Panc1 (cell line): ENCODE results near the gene INAFM2. TPM values are rescaled to one million over a fixed set of nuclear protein-coding genes. Genes with fewer than 3 reads are reported as not detected.

Source experiments
- ATAC-seq: fragments of 200-7000 bp; cut with Tn5 transposase; 2 replicates; pipeline ENCODE4 v1.9.1; 2020; ENCODE audit warnings: mild to moderate bottlenecking, moderate library complexity
- BruUV-seq: library from RNA; stranded (reverse); fragments of 400-500 nt; replicated peaks from 2 replicates; lab custom pipeline; 2021; lab: Mats Ljungman, UMichigan
- CTCF ChIA-PET: fragments of 300-600 bp; sonication (Branson Sonifier 250); formaldehyde crosslinking; loops from one replicate; lab custom pipeline; 2022; ENCODE audit warnings: antibody characterized with exemption; lab: Charles Lee
- POLR2A ChIA-PET: fragments of 300-600 bp; sonication (Branson Sonifier 250); formaldehyde crosslinking; loops from one replicate; lab custom pipeline; 2022; ENCODE audit warnings: antibody characterized with exemption; lab: Charles Lee
- DNase-seq: peaks from one replicate; pipeline ENCODE4 v3.0.0-alpha.2; 2010; ENCODE audit warnings: low read depth, low spot score
- H3K27ac ChIP-seq: 2 replicates; pipeline ENCODE4 v1.5.1; 2011; ENCODE audit warnings: mild to moderate bottlenecking, low read length, inconsistent platforms
- H3K27me3 ChIP-seq: fragments of 200-500 bp; sonication (Bioruptor generic); 2 replicates; pipeline ENCODE4 v1.6.0; 2014; ENCODE audit warnings: low read length, inconsistent platforms; ENCODE audit not compliant: control insufficient read depth, insufficient read depth
- H3K36me3 ChIP-seq: fragments of 200-500 bp; sonication (Bioruptor generic); 2 replicates; pipeline ENCODE4 v1.5.1; 2014; ENCODE audit warnings: inconsistent platforms, mild to moderate bottlenecking, low read length, moderate library complexity; ENCODE audit not compliant: control insufficient read depth, insufficient read depth
- H3K4me1 ChIP-seq: 2 replicates; pipeline ENCODE4 v1.5.1; 2011; ENCODE audit warnings: inconsistent platforms, mild to moderate bottlenecking, low read length, moderate library complexity; ENCODE audit not compliant: control insufficient read depth, insufficient read depth
- H3K4me3 ChIP-seq, 2 experiments: 2 replicates each; pipeline ENCODE4 v1.5.1; 2011 to 2012; ENCODE audit warnings: low read depth in 2 of 2, low read length in 2 of 2, mild to moderate bottlenecking in 2 of 2, inconsistent platforms in 1 of 2, moderate library complexity in 1 of 2
- H3K9me3 ChIP-seq: fragments of 200-500 bp; sonication (Bioruptor generic); 2 replicates; pipeline ENCODE4 v1.5.1; 2014; ENCODE audit warnings: low read depth, mild to moderate bottlenecking, inconsistent platforms, low read length, moderate library complexity; ENCODE audit not compliant: control insufficient read depth, insufficient read depth
- POLR2AphosphoS5 ChIP-seq: IDR thresholded peaks from 2 replicates; pipeline ENCODE4 v1.6.1; 2012; ENCODE audit warnings: mild to moderate bottlenecking, low read depth, low read length, moderate library complexity
- SIN3A ChIP-seq: IDR thresholded peaks from 2 replicates; pipeline ENCODE4 v1.6.1; 2012; ENCODE audit warnings: low read depth, mild to moderate bottlenecking, low read length, moderate library complexity, borderline replicate concordance; ENCODE audit not compliant: insufficient read depth
- TCF7L2 ChIP-seq: IDR thresholded peaks from 2 replicates; pipeline ENCODE4 v1.6.1; 2011; ENCODE audit warnings: mild to moderate bottlenecking, low read depth, low read length, inconsistent platforms
- in situ Hi-C: cut with HindIII; loops from 2 replicates; pipeline ENCODE4 v1.10.0; 2016; ENCODE audit warnings: low sequenced_read_pairs, low pct_unique_long_range_greater_than_20kb
- intact Hi-C: fragments of 100-400 bp; cut with micrococcal nuclease; formaldehyde crosslinking; loops from one replicate; pipeline ENCODE4 v1.10.0; 2022; ENCODE audit not compliant: unreplicated experiment
- total RNA-seq: library from RNA; stranded (reverse); gene quantifications from one replicate; pipeline ENCODE4 v1.2.1, GENCODE V29; 2021; ENCODE audit not compliant: unreplicated experiment
- TF ChIP-seq, protein P1 (sequence below): fragments of 450-650 bp; IDR thresholded peaks from 2 replicates; pipeline ENCODE4 v1.5.1; 2017; ENCODE audit warnings: mild to moderate bottlenecking
- TF ChIP-seq, protein P2 (sequence below), 2 experiments: IDR thresholded peaks; 2 replicates each; pipeline ENCODE4 v1.6.1; 2011 to 2012; ENCODE audit warnings: low read depth in 2 of 2, control low read depth in 1 of 2, low read length in 1 of 2, mild to moderate bottlenecking in 1 of 2, moderate library complexity in 1 of 2; ENCODE audit not compliant: insufficient read depth in 1 of 2

The INAFM2 gene
- total RNA-seq, 1 experiment from 2014 or later = 10.4 TPM

- H3K27ac ChIP-seq = no peak overlapping the region
- no peaks in the 10 kb centered on the region for H3K27me3 ChIP-seq
- no peak for ATAC-seq
- H3K4me3 ChIP-seq = no peak overlapping the region
- CTCF ChIA-PET = no interaction called here
- intact Hi-C loops (no loop called here), in situ Hi-C loops (no loop called here)
- POLR2A ChIA-PET = no interaction called here
- no peaks in the 10 kb centered on the region for H3K4me1 ChIP-seq
- no peaks in the 10 kb centered on the region for H3K36me3 ChIP-seq
- peaks cover 6% of the 10 kb centered on the region; the same call in 1 of the 2 replicates for H3K9me3 ChIP-seq
- BruUV-seq = no TSS peak
- TF ChIP-seq POLR2AphosphoS5 (no peak), SIN3A (no peak), TCF7L2 (no peak)
- TF ChIP-seq, protein P1, sequence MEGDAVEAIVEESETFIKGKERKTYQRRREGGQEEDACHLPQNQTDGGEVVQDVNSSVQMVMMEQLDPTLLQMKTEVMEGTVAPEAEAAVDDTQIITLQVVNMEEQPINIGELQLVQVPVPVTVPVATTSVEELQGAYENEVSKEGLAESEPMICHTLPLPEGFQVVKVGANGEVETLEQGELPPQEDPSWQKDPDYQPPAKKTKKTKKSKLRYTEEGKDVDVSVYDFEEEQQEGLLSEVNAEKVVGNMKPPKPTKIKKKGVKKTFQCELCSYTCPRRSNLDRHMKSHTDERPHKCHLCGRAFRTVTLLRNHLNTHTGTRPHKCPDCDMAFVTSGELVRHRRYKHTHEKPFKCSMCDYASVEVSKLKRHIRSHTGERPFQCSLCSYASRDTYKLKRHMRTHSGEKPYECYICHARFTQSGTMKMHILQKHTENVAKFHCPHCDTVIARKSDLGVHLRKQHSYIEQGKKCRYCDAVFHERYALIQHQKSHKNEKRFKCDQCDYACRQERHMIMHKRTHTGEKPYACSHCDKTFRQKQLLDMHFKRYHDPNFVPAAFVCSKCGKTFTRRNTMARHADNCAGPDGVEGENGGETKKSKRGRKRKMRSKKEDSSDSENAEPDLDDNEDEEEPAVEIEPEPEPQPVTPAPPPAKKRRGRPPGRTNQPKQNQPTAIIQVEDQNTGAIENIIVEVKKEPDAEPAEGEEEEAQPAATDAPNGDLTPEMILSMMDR = no peak
- TF ChIP-seq, protein P2, sequence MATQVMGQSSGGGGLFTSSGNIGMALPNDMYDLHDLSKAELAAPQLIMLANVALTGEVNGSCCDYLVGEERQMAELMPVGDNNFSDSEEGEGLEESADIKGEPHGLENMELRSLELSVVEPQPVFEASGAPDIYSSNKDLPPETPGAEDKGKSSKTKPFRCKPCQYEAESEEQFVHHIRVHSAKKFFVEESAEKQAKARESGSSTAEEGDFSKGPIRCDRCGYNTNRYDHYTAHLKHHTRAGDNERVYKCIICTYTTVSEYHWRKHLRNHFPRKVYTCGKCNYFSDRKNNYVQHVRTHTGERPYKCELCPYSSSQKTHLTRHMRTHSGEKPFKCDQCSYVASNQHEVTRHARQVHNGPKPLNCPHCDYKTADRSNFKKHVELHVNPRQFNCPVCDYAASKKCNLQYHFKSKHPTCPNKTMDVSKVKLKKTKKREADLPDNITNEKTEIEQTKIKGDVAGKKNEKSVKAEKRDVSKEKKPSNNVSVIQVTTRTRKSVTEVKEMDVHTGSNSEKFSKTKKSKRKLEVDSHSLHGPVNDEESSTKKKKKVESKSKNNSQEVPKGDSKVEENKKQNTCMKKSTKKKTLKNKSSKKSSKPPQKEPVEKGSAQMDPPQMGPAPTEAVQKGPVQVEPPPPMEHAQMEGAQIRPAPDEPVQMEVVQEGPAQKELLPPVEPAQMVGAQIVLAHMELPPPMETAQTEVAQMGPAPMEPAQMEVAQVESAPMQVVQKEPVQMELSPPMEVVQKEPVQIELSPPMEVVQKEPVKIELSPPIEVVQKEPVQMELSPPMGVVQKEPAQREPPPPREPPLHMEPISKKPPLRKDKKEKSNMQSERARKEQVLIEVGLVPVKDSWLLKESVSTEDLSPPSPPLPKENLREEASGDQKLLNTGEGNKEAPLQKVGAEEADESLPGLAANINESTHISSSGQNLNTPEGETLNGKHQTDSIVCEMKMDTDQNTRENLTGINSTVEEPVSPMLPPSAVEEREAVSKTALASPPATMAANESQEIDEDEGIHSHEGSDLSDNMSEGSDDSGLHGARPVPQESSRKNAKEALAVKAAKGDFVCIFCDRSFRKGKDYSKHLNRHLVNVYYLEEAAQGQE (IDR thresholded peaks at IDR 0.05; ENCODE audit: insufficient read depth in 1 of 2, low read depth in 2 of 2, low read length in 1 of 2) = no peak
- no peak for DNase-seq
Measured at GRCh38 chr15:40296561-40297230, 26.8 kb upstream of the INAFM2 start.

- in situ Hi-C loops (no loop called here), intact Hi-C loops (no loop called here)
- no peak overlapping the region for H3K27ac ChIP-seq
- H3K9me3 ChIP-seq = peaks cover 6% of the 10 kb centered on the region; the same call in 1 of the 2 replicates
- BruUV-seq = no TSS peak
- DNase-seq (no peak), ATAC-seq (no peak)
- ChIA-PET POLR2A (no interaction called here), CTCF (no interaction called here)
- H3K36me3 ChIP-seq = no peaks in the 10 kb centered on the region
- no peaks in the 10 kb centered on the region for H3K4me1 ChIP-seq
- H3K27me3 ChIP-seq = no peaks in the 10 kb centered on the region
- TF ChIP-seq, protein P2 (IDR thresholded peaks at IDR 0.05; ENCODE audit: insufficient read depth in 1 of 2, low read depth in 2 of 2, low read length in 1 of 2) = no peak
- TF ChIP-seq TCF7L2 = no peak
- no peak overlapping the region for H3K4me3 ChIP-seq
Measured at GRCh38 chr15:40297356-40297755, 26.1 kb upstream of the INAFM2 start.
